Thyroid gland (tissue), 4 donors: ENCODE measurements around the gene PROKR2. TPM values are rescaled to one million over a fixed set of nuclear protein-coding genes. Genes with fewer than 3 reads are reported as not detected.

Experiments
- DNase-seq, 2 donors: peaks; one replicate each; pipeline ENCODE4 v3.0.0-alpha.2; 2019
- H3K27ac ChIP-seq, 3 donors: fragments of 200-600 bp; sonication (generic); 1 replicate in 2 of 3; 2 replicates in 1 of 3; pipeline ENCODE4 v1.5.1; 2016 to 2019; ENCODE audit warnings: mild to moderate bottlenecking in 1 of 3, moderate library complexity in 1 of 3
- H3K27me3 ChIP-seq: fragments of 200-600 bp; sonication (generic); one replicate; pipeline ENCODE4 v1.5.1; 2019
- H3K36me3 ChIP-seq, 2 donors: fragments of 200-600 bp; sonication (generic); one replicate each; pipeline ENCODE4 v1.5.1; 2016 to 2019
- H3K4me1 ChIP-seq, 2 donors: fragments of 200-600 bp; sonication (generic); one replicate each; pipeline ENCODE4 v1.5.1; 2017 to 2019
- H3K4me3 ChIP-seq, 3 donors: fragments of 200-600 bp; sonication (generic); replicated peaks in 1 of 3; 1 replicate in 2 of 3; 2 replicates in 1 of 3; pipeline ENCODE4 v1.5.1; 2016; ENCODE audit warnings: mild to moderate bottlenecking in 1 of 3
- H3K9me3 ChIP-seq: fragments of 200-600 bp; sonication (generic); one replicate; pipeline ENCODE4 v1.5.1; 2017
- POLR2A ChIP-seq, 2 donors: fragments of 450-650 bp; IDR thresholded peaks; one replicate each; pipeline ENCODE4 v1.6.1; 2017; ENCODE audit warnings: antibody characterized with exemption in 2 of 2, mild to moderate bottlenecking in 2 of 2, moderate library complexity in 1 of 2
- WGBS, 2 donors: methylation state at CpG; one replicate each; pipeline ENCODE4 v1.1.5; 2017; 5-methylcytosine and 5-hydroxymethylcytosine counted together
- intact Hi-C: fragments of 100-400 bp; cut with DNase I; formaldehyde crosslinking; loops from one replicate; pipeline ENCODE4 v1.15.1; 2023
- total RNA-seq, 4 donors: library from RNA; depleted of rRNA; stranded (reverse); fragments of >200 nt; gene quantifications; one replicate each; pipeline ENCODE4 v1.2.3, GENCODE V29; 2016
- TF ChIP-seq, protein P1 (sequence below), 6 experiments: fragments of 200-600 bp in 3 of 6; fragments of 450-650 bp in 3 of 6; sonication (generic) in 3 of 6; IDR thresholded peaks; one replicate each; pipeline ENCODE4 v1.5.1; 2016 to 2019; ENCODE audit warnings: antibody characterized with exemption in 6 of 6, mild to moderate bottlenecking in 2 of 6, inconsistent platforms in 1 of 6, moderate library complexity in 1 of 6

PROKR2 gene
- total RNA-seq, 4 donors from 2014 or later = not detected

DNA sequence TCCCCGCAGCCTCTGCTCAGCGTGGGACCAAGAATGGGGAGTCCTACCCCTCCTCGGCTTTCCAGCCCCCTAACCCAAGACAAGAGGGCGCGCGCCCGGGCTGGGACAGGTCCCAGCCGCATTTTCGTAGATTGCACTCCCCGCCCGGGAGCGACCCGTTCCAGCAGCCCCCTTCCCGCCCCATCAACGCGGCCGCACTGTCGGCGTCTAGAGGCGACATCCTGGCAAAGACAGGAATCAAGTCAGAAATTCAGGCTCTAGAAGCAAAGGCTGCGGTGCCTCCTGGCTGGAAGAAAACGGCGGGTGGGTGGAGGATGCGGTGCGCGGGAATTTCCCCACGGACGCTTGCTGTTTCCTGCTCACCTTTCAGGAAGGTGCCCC, 957 bp downstream of the PROKR2 start:
- WGBS, 2 donors = 2 to 5% methylated on average over 4 to 28 of the region's 28 CpGs
- no peak for TF ChIP-seq POLR2A (IDR thresholded peaks at IDR 0.05)
- TF ChIP-seq, protein P1, sequence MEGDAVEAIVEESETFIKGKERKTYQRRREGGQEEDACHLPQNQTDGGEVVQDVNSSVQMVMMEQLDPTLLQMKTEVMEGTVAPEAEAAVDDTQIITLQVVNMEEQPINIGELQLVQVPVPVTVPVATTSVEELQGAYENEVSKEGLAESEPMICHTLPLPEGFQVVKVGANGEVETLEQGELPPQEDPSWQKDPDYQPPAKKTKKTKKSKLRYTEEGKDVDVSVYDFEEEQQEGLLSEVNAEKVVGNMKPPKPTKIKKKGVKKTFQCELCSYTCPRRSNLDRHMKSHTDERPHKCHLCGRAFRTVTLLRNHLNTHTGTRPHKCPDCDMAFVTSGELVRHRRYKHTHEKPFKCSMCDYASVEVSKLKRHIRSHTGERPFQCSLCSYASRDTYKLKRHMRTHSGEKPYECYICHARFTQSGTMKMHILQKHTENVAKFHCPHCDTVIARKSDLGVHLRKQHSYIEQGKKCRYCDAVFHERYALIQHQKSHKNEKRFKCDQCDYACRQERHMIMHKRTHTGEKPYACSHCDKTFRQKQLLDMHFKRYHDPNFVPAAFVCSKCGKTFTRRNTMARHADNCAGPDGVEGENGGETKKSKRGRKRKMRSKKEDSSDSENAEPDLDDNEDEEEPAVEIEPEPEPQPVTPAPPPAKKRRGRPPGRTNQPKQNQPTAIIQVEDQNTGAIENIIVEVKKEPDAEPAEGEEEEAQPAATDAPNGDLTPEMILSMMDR (IDR thresholded peaks at IDR 0.05) = no peak
- Histone ChIP-seq H3K36me3 (no peaks in the 10 kb centered on the region), H3K27me3 (no peaks in the 10 kb centered on the region), H3K27ac (no peak overlapping the region), H3K4me3 (no peak overlapping the region), H3K4me1 (no peaks in the 10 kb centered on the region), H3K9me3 (no peaks in the 10 kb centered on the region)
- intact Hi-C loops = no loop called here
- no peak for DNase-seq

DNA sequence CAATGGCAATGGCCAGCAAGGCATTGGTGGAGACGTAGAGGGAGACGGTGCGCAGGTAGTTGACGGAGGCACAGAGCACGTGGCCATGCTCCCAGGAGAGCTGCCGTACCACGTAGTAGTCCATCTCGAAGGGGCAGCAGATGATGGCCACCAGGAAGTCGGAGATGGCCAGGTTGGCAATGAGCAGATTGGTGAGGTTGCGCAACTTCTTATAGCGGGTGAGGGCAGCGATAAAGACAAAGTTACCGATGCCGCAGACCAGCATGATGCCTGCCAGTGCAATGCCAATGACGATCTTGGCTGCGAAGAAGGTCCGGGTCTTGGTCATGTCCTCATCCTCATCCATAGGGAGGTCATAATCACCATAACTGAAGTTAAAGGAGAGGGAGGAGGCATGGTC, 2.8 kb downstream of the PROKR2 start:
- no peak for TF ChIP-seq POLR2A (IDR thresholded peaks at IDR 0.05)
- TF ChIP-seq, protein P1 (IDR thresholded peaks at IDR 0.05) = no peak
- H3K36me3 ChIP-seq = no peaks in the 10 kb centered on the region
- no peaks in the 10 kb centered on the region for H3K4me1 ChIP-seq
- no peak overlapping the region for H3K4me3 ChIP-seq
- intact Hi-C loops = no loop called here
- H3K27me3 ChIP-seq = no peaks in the 10 kb centered on the region
- DNase-seq = no peak
- 93 to 94% methylated on average over 17 of the region's 17 CpGs for WGBS, 2 donors
- no peak overlapping the region for H3K27ac ChIP-seq
- H3K9me3 ChIP-seq = no peaks in the 10 kb centered on the region

DNA sequence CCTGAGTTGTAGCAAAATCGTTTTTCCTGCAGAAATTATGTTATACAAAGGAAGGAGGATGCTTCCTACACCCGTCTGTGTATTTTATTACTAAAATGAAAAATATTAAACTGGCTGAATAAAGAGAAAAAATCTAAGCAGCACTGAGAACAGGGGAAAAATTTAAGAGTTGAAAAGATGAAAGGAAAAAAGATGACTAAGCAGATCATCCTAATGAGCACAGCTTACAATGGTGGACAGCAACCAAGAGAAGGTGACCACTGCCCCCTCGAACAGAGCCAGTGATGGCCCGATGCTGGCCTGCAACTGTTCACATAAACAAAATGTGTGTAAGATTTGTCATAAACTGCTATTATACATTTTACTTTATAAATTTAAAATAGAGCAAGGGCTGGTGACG, 4.2 kb downstream of the PROKR2 start:
- no peak for DNase-seq

DNA sequence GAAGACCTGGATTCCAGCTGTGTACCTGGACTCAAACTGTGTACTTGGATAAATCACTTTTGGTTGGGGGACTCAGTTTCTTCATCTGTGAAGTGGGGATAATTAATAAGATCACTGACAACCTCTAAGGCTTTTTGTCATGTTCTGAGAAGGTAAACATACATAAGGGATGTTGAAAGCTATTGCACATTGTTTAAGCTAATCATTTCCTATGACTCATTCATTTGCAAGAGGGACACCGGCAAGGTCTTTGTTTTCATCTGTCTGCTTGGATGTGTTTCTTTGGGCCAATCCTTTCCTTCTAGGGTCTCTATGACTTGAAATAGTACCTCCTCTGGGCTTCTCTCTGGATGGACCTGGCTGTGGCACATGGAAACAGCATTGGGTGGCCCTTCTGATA, 6.8 kb downstream of the PROKR2 start:
- Histone ChIP-seq H3K36me3 (no peaks in the 10 kb centered on the region), H3K4me1 (no peaks in the 10 kb centered on the region), H3K27me3 (no peaks in the 10 kb centered on the region), H3K4me3 (no peak overlapping the region), H3K27ac (no peak overlapping the region), H3K9me3 (no peaks in the 10 kb centered on the region)
- DNase-seq = no peak
- intact Hi-C loops = no loop called here
- TF ChIP-seq, protein P1 (IDR thresholded peaks at IDR 0.05) = no peak
- no peak for TF ChIP-seq POLR2A (IDR thresholded peaks at IDR 0.05)
- 80 to 96% methylated on average over 1 of the region's 1 CpG for WGBS, 2 donors

More for the DNA sequence above, 4.2 kb downstream of the PROKR2 start:
- TF ChIP-seq POLR2A (IDR thresholded peaks at IDR 0.05) = no peak
- TF ChIP-seq, protein P1 (IDR thresholded peaks at IDR 0.05) = no peak
- no peaks in the 10 kb centered on the region for H3K4me1 ChIP-seq
- H3K9me3 ChIP-seq = no peaks in the 10 kb centered on the region
- WGBS, 2 donors = 78 to 81% methylated on average over 5 of the region's 5 CpGs
- H3K27ac ChIP-seq = no peak overlapping the region
- no peaks in the 10 kb centered on the region for H3K27me3 ChIP-seq
- no peaks in the 10 kb centered on the region for H3K36me3 ChIP-seq
- intact Hi-C loops = no loop called here
- no peak overlapping the region for H3K4me3 ChIP-seq

DNA sequence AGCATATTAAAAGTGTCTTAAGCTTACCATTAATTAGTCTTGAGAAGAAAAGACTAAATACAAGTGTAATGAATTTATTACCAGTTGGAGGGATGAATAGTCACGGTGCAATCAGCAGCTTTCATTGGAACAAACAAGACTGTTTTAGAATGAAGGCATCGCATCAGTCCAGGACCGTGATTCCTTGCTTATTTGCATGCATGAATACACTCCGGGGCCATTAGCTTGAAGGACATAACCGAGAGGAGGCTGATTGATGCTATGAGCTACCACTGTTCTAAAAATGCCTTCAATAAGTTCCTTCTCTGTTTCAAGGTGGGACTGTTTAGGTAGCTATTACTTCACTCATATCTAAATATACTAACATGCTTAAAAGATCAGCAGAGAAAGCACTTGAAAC, 17.9 kb downstream of the PROKR2 start:
- intact Hi-C loops = no loop called here

More for the DNA sequence above, 17.9 kb downstream of the PROKR2 start:
- 55 to 71% methylated on average over 5 of the region's 5 CpGs for WGBS, 2 donors
- no peaks in the 10 kb centered on the region for H3K27me3 ChIP-seq
- no peak for TF ChIP-seq POLR2A (IDR thresholded peaks at IDR 0.05)
- TF ChIP-seq, protein P1 (IDR thresholded peaks at IDR 0.05) = no peak
- H3K4me3 ChIP-seq = no peak overlapping the region
- no peak for DNase-seq
- no peaks in the 10 kb centered on the region for H3K4me1 ChIP-seq
- no peaks in the 10 kb centered on the region for H3K9me3 ChIP-seq
- H3K36me3 ChIP-seq = no peaks in the 10 kb centered on the region
- H3K27ac ChIP-seq = no peak overlapping the region
